Peyer's patch (tissue), 4 donors: Measurements from ENCODE around the gene MISP3. TPM values are rescaled to one million over a fixed set of nuclear protein-coding genes. Genes with fewer than 3 reads are reported as not detected.

ENCODE experiments used
- DNase-seq, 3 donors: peaks; one replicate each; pipeline ENCODE4 v3.0.0-alpha.2; 2017 to 2019
- H3K27ac ChIP-seq, 4 donors: fragments of 200-600 bp; sonication (generic); one replicate each; pipeline ENCODE4 v1.5.1; 2016 to 2019
- H3K27me3 ChIP-seq, 2 donors: fragments of 200-600 bp; sonication (generic); one replicate each; pipeline ENCODE4 v1.5.1; 2019
- H3K36me3 ChIP-seq, 3 donors: fragments of 200-600 bp; sonication (generic); one replicate each; pipeline ENCODE4 v1.5.1; 2016 to 2019
- H3K4me1 ChIP-seq, 4 donors: fragments of 200-600 bp; sonication (generic); one replicate each; pipeline ENCODE4 v1.5.1; 2016 to 2019
- H3K4me3 ChIP-seq, 4 donors: fragments of 200-600 bp; sonication (generic); 1 replicate in 3 of 4; 2 replicates in 1 of 4; pipeline ENCODE4 v1.5.1; 2016 to 2019; ENCODE audit warnings: mild to moderate bottlenecking in 1 of 4
- H3K9me3 ChIP-seq, 4 donors: fragments of 200-600 bp; sonication (generic); one replicate each; pipeline ENCODE4 v1.5.1; 2016 to 2019; ENCODE audit warnings: mild to moderate bottlenecking in 1 of 4
- CTCF ChIP-seq, 6 experiments: fragments of 450-650 bp in 4 of 6; fragments of 200-600 bp in 2 of 6; sonication (generic) in 1 of 6; IDR thresholded peaks; one replicate each; pipeline ENCODE4 v1.5.1; 2017 to 2019; ENCODE audit warnings: antibody characterized with exemption in 6 of 6, mild to moderate bottlenecking in 3 of 6, moderate library complexity in 1 of 6
- POLR2A ChIP-seq, 2 donors: fragments of 450-650 bp; IDR thresholded peaks; one replicate each; pipeline ENCODE4 v1.5.1; 2017; ENCODE audit warnings: antibody characterized with exemption in 2 of 2, mild to moderate bottlenecking in 2 of 2, moderate library complexity in 2 of 2
- total RNA-seq, 4 donors: library from RNA; depleted of rRNA; stranded (reverse); fragments of >200 nt; gene quantifications; one replicate each; pipeline ENCODE4 v1.1.0, GENCODE V29; 2016

MISP3 gene
- total RNA-seq, 4 donors from 2014 or later: 25.6 to 58.5 (median 40.7) TPM

- no peak for DNase-seq
- peaks cover 0 to 12% (median 0%) of the 10 kb centered on the region in 3 donors for H3K36me3 ChIP-seq
- peaks cover 0 to 12% (median 6%) of the 10 kb centered on the region in 4 donors for H3K4me1 ChIP-seq
- no peaks in the 10 kb centered on the region for H3K27me3 ChIP-seq
- peak overlapping the region in 1 of 4 donors; percentile 99 for H3K27ac ChIP-seq
- no peak for TF ChIP-seq POLR2A (IDR thresholded peaks at IDR 0.05)
- no peak for TF ChIP-seq CTCF (IDR thresholded peaks at IDR 0.05)
- H3K9me3 ChIP-seq: peaks cover 0 to 6% (median 0%) of the 10 kb centered on the region in 4 donors
- peak overlapping the region in 3 of 4 donors; percentile 83 to 99 (median 94) for H3K4me3 ChIP-seq
Measured at GRCh38 chr19:14088634-14089411, 16.2 kb downstream of the MISP3 start.

- Histone ChIP-seq H3K27ac (peak overlapping the region in 3 of 4 donors; percentile 31 to 99 (median 97)), H3K4me3 (peak overlapping the region; percentile 7 to 99 (median 88)), H3K27me3 (no peaks in the 10 kb centered on the region), H3K9me3 (peaks cover 0 to 6% (median 0%) of the 10 kb centered on the region in 4 donors), H3K36me3 (peaks cover 0 to 12% (median 0%) of the 10 kb centered on the region in 3 donors), H3K4me1 (peaks cover 0 to 12% (median 6%) of the 10 kb centered on the region in 4 donors)
- TF ChIP-seq POLR2A (IDR thresholded peaks at IDR 0.05): no peak
- no peak for TF ChIP-seq CTCF (IDR thresholded peaks at IDR 0.05)
- no peak for DNase-seq
Measured at GRCh38 chr19:14089412-14089661, 16.8 kb downstream of the MISP3 start.

GRCh38 chr19:14089662-14090508, 17.3 kb downstream of the MISP3 start:
- Histone ChIP-seq H3K27me3 (no peaks in the 10 kb centered on the region), H3K4me1 (peaks cover 0 to 12% (median 6%) of the 10 kb centered on the region in 4 donors), H3K9me3 (peaks cover 0 to 6% (median 0%) of the 10 kb centered on the region in 4 donors), H3K4me3 (peak overlapping the region; percentile 66 to 99 (median 88)), H3K27ac (peak overlapping the region; percentile 81 to 99 (median 96)), H3K36me3 (peaks cover 0 to 12% (median 0%) of the 10 kb centered on the region in 3 donors)
- TF ChIP-seq CTCF (IDR thresholded peaks at IDR 0.05) (peak in 2 of 6 experiments; percentile 11 to 41), POLR2A (IDR thresholded peaks at IDR 0.05) (no peak)
- peak; percentile 36 to 77 (median 69) for DNase-seq

GRCh38 chr19:14090509-14091080, 18.0 kb downstream of the MISP3 start, which contains the start of gene SAMD1:
Gene SAMD1, minus strand, starts transcription at chr19:14090751.
- Histone ChIP-seq H3K9me3 (peaks cover 0 to 6% (median 0%) of the 10 kb centered on the region in 4 donors), H3K4me1 (peaks cover 0 to 12% (median 6%) of the 10 kb centered on the region in 4 donors), H3K4me3 (peak within 1 kb of the TSS; percentile 66 to 99 (median 88)), H3K27me3 (no peaks in the 10 kb centered on the region), H3K36me3 (peaks cover 0 to 12% (median 0%) of the 10 kb centered on the region in 3 donors), H3K27ac (peak within 1 kb of the TSS; percentile 81 to 99 (median 96))
- peak; percentile 89 to 96 (median 91) for DNase-seq
- TF ChIP-seq POLR2A (IDR thresholded peaks at IDR 0.05) (no peak), CTCF (IDR thresholded peaks at IDR 0.05) (no peak)
